OCI-LY3 (cell line): ENCODE measurements around the gene ZFP42.

Experiments
- H2AFZ ChIP-seq: fragments of 200-600, 300-600 bp; shearing (Covaris generic); 2 replicates; pipeline ENCODE4 v1.6.0; 2014; ENCODE audit warnings: antibody characterized with exemption, low read depth, low read length
- H3K27ac ChIP-seq: fragments of 200-600, 300-600 bp; sonication (generic); 2 replicates; pipeline ENCODE4 v1.5.1; 2014; ENCODE audit warnings: mild to moderate bottlenecking, low read length, moderate library complexity, mixed read lengths
- H3K27me3 ChIP-seq: fragments of 200-600, 300-600 bp; sonication (generic); 2 replicates; pipeline ENCODE4 v1.6.1; 2014; ENCODE audit warnings: low read depth, low read length, mixed read lengths
- H3K36me3 ChIP-seq: fragments of 200-600, 300-600 bp; sonication (generic); replicated peaks from 2 replicates; pipeline ENCODE3; 2014; ENCODE audit warnings: low read depth, low read length, mixed read lengths
- H3K4me1 ChIP-seq: fragments of 300-600, 200-600 bp; sonication (generic); 2 replicates; pipeline ENCODE4 v1.6.1; 2014; ENCODE audit warnings: low read length, mixed read lengths
- H3K4me2 ChIP-seq: fragments of 200-600, 300-600 bp; sonication (generic); 2 replicates; pipeline ENCODE4 v1.6.1; 2014; ENCODE audit warnings: low read length, mixed read lengths
- H3K4me3 ChIP-seq: fragments of 300-600, 200-600 bp; sonication (generic); 2 replicates; pipeline ENCODE4 v1.5.1; 2014; ENCODE audit warnings: antibody characterized with exemption, mild to moderate bottlenecking, low read length, moderate library complexity
- H3K79me2 ChIP-seq: fragments of 300-600, 200-600 bp; shearing (Covaris generic); 2 replicates; pipeline ENCODE4 v1.6.1; 2014; ENCODE audit warnings: mild to moderate bottlenecking, low read length, mixed read lengths
- H3K9ac ChIP-seq: fragments of 300-600, 200-600 bp; shearing (Covaris generic); 2 replicates; pipeline ENCODE4 v1.6.0; 2014; ENCODE audit warnings: mild to moderate bottlenecking, low read length, moderate library complexity
- H3K9me3 ChIP-seq: fragments of 200-600, 300-600 bp; shearing (Covaris generic); 2 replicates; pipeline ENCODE4 v1.6.1; 2014; ENCODE audit warnings: low read length, mixed read lengths; ENCODE audit not compliant: insufficient read depth
- H4K20me1 ChIP-seq: fragments of 200-600, 300-600 bp; sonication (generic); 2 replicates; pipeline ENCODE4 v1.6.1; 2016; ENCODE audit warnings: low read length, mixed read lengths; ENCODE audit not compliant: insufficient read depth
- EZH2phosphoT487 ChIP-seq: fragments of 200-600 bp; shearing (Covaris generic); IDR thresholded peaks from 2 replicates; pipeline ENCODE4 v1.6.1; 2018; ENCODE audit warnings: antibody characterized with exemption, mixed run types, low read depth
- TF ChIP-seq, protein P1 (sequence below): fragments of 200-600, 300-600 bp; sonication (generic); IDR thresholded peaks from 2 replicates; pipeline ENCODE4 v1.5.1; 2014; ENCODE audit warnings: antibody characterized with exemption, low read length, low read depth

ZFP42 gene

DNA sequence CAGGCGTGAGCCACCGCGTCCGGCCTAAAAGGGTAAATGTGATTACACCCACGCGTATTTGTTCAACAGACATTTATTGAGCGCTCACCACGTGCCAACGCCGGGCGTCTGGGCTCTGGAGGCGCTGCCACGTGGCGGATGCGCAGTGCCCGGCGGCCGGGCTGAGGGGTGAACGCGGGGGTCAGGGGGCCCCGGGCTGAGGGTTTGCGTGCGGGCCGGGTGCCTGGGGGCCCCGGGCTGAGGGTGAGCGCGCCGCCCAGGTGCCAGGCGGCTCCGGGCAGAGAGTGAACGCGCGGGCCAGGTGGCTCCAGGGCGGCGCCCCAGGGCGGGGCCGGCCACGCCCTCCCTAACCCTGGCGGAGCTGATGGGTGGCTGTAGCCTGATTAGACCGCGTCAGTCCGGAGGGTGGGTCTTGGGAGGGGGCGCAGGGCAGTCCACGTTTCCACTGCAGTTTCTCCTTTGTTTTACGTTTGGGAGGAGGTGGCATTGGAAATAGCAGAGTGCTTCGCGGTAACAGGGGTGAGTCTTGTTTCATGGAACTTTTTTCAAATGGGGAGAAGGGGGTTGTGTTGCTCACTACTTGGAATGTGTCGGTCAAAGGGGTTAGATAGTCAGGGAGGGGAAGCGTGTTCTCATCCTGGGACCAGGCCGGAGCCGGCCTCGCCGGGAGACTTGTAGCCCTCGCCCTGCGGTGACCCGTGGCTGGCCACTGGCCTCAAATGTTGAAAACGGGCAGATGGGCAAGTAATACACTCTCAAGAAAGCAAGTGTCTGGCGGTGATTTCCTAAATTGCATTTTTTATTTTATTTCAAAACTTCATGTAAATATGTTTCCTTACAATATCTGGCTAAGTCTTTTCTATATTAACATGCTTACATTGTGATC, at the start of gene ZFP42:
ZFP42 (plus strand) TSS at position 450 of the 886 bp plus-strand sequence. CDS start 7,037 bp downstream, outside the sequence.
- Histone ChIP-seq H3K27me3 (no peaks in the 10 kb centered on the region), H3K4me3 (no peak within 1 kb of the TSS), H3K79me2 (no peaks in the 10 kb centered on the region), H3K4me2 (no peak within 1 kb of the TSS), H3K27ac (no peak within 1 kb of the TSS), H3K9ac (no peak within 1 kb of the TSS), H3K4me1 (no peaks in the 10 kb centered on the region), H4K20me1 (no peaks in the 10 kb centered on the region), H3K36me3 (no peaks in the 10 kb centered on the region), H3K9me3 (no peaks in the 10 kb centered on the region), H2AFZ (no peak within 1 kb of the TSS)
- TF ChIP-seq, protein P1, sequence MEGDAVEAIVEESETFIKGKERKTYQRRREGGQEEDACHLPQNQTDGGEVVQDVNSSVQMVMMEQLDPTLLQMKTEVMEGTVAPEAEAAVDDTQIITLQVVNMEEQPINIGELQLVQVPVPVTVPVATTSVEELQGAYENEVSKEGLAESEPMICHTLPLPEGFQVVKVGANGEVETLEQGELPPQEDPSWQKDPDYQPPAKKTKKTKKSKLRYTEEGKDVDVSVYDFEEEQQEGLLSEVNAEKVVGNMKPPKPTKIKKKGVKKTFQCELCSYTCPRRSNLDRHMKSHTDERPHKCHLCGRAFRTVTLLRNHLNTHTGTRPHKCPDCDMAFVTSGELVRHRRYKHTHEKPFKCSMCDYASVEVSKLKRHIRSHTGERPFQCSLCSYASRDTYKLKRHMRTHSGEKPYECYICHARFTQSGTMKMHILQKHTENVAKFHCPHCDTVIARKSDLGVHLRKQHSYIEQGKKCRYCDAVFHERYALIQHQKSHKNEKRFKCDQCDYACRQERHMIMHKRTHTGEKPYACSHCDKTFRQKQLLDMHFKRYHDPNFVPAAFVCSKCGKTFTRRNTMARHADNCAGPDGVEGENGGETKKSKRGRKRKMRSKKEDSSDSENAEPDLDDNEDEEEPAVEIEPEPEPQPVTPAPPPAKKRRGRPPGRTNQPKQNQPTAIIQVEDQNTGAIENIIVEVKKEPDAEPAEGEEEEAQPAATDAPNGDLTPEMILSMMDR = no peak
- no peak for TF ChIP-seq EZH2phosphoT487

DNA sequence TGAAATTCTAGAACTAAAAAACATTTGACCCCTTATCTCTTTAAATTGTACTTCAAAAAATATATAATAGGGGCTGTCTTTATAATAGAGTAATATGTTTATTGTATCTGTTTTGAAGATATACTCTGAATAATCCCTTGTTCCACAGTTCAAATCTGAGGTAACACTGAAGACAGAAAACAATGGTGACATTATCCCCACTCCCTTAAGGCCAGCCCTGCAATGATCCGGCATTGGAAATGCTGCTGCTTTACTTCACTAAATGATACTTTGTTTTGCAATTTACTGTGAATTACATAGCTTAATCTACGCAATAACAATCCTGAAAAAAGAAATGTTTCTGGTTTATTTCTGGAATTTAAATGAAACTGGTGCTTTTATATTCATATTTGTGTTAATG, 34.4 kb upstream of the ZFP42 start:
- H3K27me3 ChIP-seq = no peaks in the 10 kb centered on the region
- H3K79me2 ChIP-seq = no peaks in the 10 kb centered on the region
- H3K9ac ChIP-seq = no peak overlapping the region
- no peak overlapping the region for H2AFZ ChIP-seq
- no peak overlapping the region for H3K4me3 ChIP-seq
- H3K27ac ChIP-seq = no peak overlapping the region
- H3K4me2 ChIP-seq = no peak overlapping the region
- TF ChIP-seq EZH2phosphoT487 = no peak
- TF ChIP-seq, protein P1 = no peak
- no peaks in the 10 kb centered on the region for H3K36me3 ChIP-seq
- H4K20me1 ChIP-seq = no peaks in the 10 kb centered on the region
- no peaks in the 10 kb centered on the region for H3K9me3 ChIP-seq
- no peaks in the 10 kb centered on the region for H3K4me1 ChIP-seq

- H2AFZ ChIP-seq = no peak overlapping the region
- no peaks in the 10 kb centered on the region for H3K9me3 ChIP-seq
- no peak overlapping the region for H3K27ac ChIP-seq
- no peaks in the 10 kb centered on the region for H3K4me1 ChIP-seq
- no peaks in the 10 kb centered on the region for H3K27me3 ChIP-seq
- no peak overlapping the region for H3K4me2 ChIP-seq
- H3K9ac ChIP-seq = no peak overlapping the region
- H3K36me3 ChIP-seq = no peaks in the 10 kb centered on the region
- H4K20me1 ChIP-seq = no peaks in the 10 kb centered on the region
- H3K4me3 ChIP-seq = no peak overlapping the region
- TF ChIP-seq EZH2phosphoT487 = no peak
- TF ChIP-seq, protein P1 = no peak
- no peaks in the 10 kb centered on the region for H3K79me2 ChIP-seq
Measured at GRCh38 chr4:187961961-187962360, 33.6 kb upstream of the ZFP42 start.

DNA sequence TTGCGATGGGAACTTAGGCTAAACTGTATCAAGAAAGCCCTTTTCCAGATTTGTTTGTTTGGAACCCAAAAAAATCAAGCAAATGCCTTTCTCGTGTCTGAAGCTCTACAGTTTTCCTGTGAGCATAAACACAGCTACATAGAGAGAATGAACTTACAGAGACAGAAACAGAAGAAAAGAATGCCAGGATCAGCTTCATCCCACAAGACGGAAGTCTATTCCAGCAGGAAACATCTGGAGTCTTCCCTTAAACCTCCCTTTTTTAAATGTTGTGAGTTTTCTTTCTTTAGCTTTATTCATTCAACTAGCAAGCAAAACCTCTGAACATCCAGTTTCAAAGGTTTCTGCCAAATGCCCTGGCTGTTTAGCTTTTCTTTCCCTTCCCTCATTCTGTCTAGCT, 32.6 kb upstream of the ZFP42 start:
- Histone ChIP-seq H3K4me2 (no peak overlapping the region), H3K36me3 (no peaks in the 10 kb centered on the region), H3K79me2 (no peaks in the 10 kb centered on the region), H3K4me3 (no peak overlapping the region), H3K27ac (no peak overlapping the region), H3K9ac (no peak overlapping the region), H3K9me3 (no peaks in the 10 kb centered on the region), H4K20me1 (no peaks in the 10 kb centered on the region), H3K27me3 (no peaks in the 10 kb centered on the region), H2AFZ (no peak overlapping the region), H3K4me1 (no peaks in the 10 kb centered on the region)
- TF ChIP-seq EZH2phosphoT487 = no peak
- TF ChIP-seq, protein P1 = no peak
